Neural crest cell (in vitro differentiated cells): ENCODE measurements around the gene CEP131. TPM values are rescaled to one million over a fixed set of nuclear protein-coding genes. Genes with fewer than 3 reads are reported as not detected.
A peak's percentile ranks its signal among the peaks of the same experiment; 100 is the strongest.

Experiments used
- DNase-seq: peaks from one replicate; pipeline ENCODE4 v3.0.0; 2021; ENCODE audit warnings: low read depth, mixed read lengths, low spot score
- H3K27ac Mint-ChIP-seq: one replicate; pipeline ENCODE4 v1.8.0; 2021; ENCODE audit warnings: mild to moderate bottlenecking, mixed read lengths; ENCODE audit not compliant: unreplicated experiment
- H3K27me3 Mint-ChIP-seq: 2 replicates; pipeline ENCODE4 v1.8.0; 2021; ENCODE audit warnings: low read depth, mild to moderate bottlenecking, mixed read lengths
- H3K36me3 Mint-ChIP-seq: 2 replicates; pipeline ENCODE4 v1.8.0; 2021; ENCODE audit warnings: low read depth, mild to moderate bottlenecking, mixed read lengths
- H3K4me1 Mint-ChIP-seq: 2 replicates; pipeline ENCODE4 v1.8.0; 2021; ENCODE audit warnings: mixed read lengths
- H3K4me3 Mint-ChIP-seq: one replicate; pipeline ENCODE4 v1.8.0; 2021; ENCODE audit warnings: mild to moderate bottlenecking, mixed read lengths
- H3K9me3 Mint-ChIP-seq: 2 replicates; pipeline ENCODE4 v1.8.0; 2021; ENCODE audit warnings: mixed read lengths
- CTCF ChIP-seq: fragments of 200-600 bp; sonication (generic); conservative IDR thresholded peaks from 2 replicates; pipeline ENCODE4 v1.5.0; 2021; ENCODE audit warnings: antibody characterized with exemption, mild to moderate bottlenecking
- total RNA-seq: library from RNA; stranded (reverse); gene quantifications from 2 replicates; pipeline ENCODE4 v1.2.1, GENCODE V29; 2021

CEP131 gene
- total RNA-seq, 1 donor from 2014 or later = 42.5 TPM

GRCh38 chr17:81221371-81221841 lies 1.4 kb downstream of the CEP131 start:
- H3K4me1 Mint-ChIP-seq = peaks cover 18% of the 10 kb centered on the region
- TF ChIP-seq CTCF = no peak
- H3K27me3 Mint-ChIP-seq = peaks cover 2% of the 10 kb centered on the region
- no peaks in the 10 kb centered on the region for H3K9me3 Mint-ChIP-seq
- peak overlapping the region; percentile 83 for H3K4me3 Mint-ChIP-seq
- no peak for DNase-seq
- peak overlapping the region; percentile 85 for H3K27ac Mint-ChIP-seq
- H3K36me3 Mint-ChIP-seq = no peaks in the 10 kb centered on the region

GRCh38 chr17:81219476-81220180 lies 3.1 kb downstream of the CEP131 start:
- no peak overlapping the region for H3K27ac Mint-ChIP-seq
- H3K27me3 Mint-ChIP-seq = peaks cover 2% of the 10 kb centered on the region
- H3K4me3 Mint-ChIP-seq = peak overlapping the region; percentile 47
- H3K36me3 Mint-ChIP-seq = no peaks in the 10 kb centered on the region
- DNase-seq = no peak
- no peak for TF ChIP-seq CTCF
- H3K9me3 Mint-ChIP-seq = no peaks in the 10 kb centered on the region
- H3K4me1 Mint-ChIP-seq = peaks cover 18% of the 10 kb centered on the region

DNA sequence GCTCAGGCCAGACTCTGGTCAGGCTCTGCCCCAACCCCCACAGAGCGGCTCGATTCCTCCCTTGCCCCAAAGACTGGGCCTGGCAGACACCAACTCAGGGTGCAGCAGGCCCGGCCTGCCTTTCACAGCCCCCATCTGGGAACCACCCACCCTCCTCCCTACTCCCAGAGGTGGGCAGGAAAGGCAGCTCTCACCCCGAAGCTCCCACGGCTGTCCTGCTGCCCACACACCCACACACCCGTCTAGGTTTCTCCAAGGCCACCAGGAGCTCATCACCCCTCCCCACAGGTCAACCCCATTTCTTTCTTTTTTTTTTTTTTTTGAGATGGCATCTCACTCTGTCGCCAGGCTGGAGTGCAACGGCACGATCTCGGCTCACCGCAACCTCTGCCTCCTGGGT lies 3.8 kb downstream of the CEP131 start:
- DNase-seq = no peak
- Mint-ChIP-seq H3K27ac (no peak overlapping the region), H3K27me3 (peaks cover 2% of the 10 kb centered on the region), H3K36me3 (no peaks in the 10 kb centered on the region), H3K4me3 (no peak overlapping the region), H3K9me3 (no peaks in the 10 kb centered on the region), H3K4me1 (peaks cover 17% of the 10 kb centered on the region)
- no peak for TF ChIP-seq CTCF

DNA sequence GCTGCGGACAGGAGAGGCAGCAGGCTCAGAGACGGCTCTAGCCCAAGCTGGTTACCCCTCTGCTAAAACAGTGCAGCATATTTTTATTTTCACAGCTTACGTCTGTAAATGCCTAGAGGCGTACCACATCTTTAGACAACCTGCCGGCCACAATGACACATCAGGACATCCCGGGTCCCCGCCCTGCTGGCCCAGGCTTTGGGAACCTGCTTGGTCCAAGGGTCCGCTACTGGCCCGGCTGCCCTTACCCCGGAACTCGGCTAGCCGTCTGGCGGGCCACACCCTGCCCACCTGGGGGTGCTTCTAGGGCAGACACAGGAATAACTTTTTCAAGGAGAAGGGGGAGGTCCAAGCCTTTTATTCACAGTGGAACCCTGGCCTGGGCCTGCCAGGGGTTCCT lies 4.3 kb downstream of the CEP131 start:
- no peak for DNase-seq
- Mint-ChIP-seq H3K36me3 (no peaks in the 10 kb centered on the region), H3K27ac (no peak overlapping the region), H3K9me3 (no peaks in the 10 kb centered on the region), H3K4me3 (no peak overlapping the region), H3K4me1 (peaks cover 12% of the 10 kb centered on the region), H3K27me3 (no peaks in the 10 kb centered on the region)
- no peak for TF ChIP-seq CTCF

DNA sequence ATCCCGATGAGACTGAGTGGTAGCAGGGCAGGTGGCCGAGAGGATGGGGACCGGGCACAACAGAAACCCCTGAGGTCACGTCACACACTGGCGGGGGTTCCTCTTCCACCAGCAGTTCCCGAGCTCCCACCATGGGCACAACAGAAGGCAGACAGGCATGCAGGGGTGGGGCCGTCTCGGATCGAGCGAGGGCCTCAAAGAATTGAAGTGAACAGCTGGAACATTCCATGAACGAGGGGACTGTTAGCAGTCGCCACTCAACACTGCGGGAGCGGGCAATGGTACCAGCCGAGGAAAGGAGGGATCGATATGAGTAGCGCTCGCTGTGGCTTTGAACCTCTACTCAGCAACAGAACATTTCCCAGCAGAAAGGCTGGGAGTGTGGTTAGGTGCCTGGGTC lies 5.3 kb downstream of the CEP131 start:
- Mint-ChIP-seq H3K4me1 (peaks cover 15% of the 10 kb centered on the region), H3K4me3 (peak overlapping the region; percentile 65), H3K36me3 (no peaks in the 10 kb centered on the region), H3K9me3 (no peaks in the 10 kb centered on the region), H3K27ac (no peak overlapping the region), H3K27me3 (no peaks in the 10 kb centered on the region)
- DNase-seq = no peak
- no peak for TF ChIP-seq CTCF
